ENCODE measurements around the gene RAP2A.

The RAP2A gene

DNA sequence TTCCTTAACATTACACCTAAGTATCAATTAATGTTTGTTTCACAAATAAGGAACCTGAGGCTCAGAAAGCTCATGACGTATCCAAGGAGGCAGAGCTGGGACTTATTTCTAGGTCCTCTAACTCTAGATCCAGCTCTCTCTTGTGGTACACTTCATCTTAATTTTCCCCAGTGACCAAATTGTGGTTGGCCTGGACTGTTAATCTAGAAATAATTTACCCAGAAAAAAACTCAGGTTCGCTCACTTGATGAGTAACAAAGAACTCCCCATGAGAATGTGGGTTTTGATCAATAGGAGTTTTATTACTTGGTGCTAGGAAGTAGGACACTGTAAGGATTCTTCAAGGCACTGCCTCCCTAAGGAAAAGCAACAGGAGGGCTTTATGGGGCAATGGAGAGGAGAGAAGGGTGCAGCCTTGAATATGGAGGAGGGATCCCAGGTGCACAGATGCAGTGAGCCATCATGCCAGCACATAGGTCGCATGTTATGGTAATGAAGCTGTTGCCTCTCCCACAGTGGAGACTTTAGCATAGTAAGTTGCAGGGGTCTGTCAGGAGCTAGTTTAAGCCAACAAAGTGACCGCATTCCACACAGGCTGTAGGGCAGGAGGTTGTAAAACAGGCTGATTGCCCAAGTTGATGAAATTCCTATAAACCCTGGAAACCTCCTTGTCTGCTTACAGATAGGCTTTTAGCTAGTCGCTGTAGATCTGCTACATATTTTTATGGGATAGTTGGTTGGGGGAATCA is 14.7 kb downstream of the RAP2A start:
- DNase-seq (ENCODE audit: low read depth) = no peak

DNA sequence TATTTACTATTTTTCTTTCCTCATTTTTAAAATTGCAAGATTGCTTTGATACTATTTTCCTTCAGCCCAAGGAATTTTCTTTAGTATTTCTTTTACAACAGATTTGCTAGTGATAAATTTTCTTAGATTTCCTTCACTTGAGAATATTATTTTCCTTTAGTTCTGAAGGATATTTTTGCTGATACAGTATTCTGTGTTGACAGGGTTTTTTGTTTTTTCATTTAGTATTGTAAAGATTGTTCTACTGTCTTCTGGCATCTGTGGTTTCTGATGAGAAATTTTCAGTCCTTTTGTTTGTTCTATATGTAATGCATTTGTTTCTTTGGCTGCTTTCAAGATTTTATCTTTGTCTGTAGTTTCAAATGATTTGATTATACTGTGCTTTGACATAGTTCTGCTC is 20.7 kb downstream of the RAP2A start:
- no peak for DNase-seq (ENCODE audit: low read depth)

DNA sequence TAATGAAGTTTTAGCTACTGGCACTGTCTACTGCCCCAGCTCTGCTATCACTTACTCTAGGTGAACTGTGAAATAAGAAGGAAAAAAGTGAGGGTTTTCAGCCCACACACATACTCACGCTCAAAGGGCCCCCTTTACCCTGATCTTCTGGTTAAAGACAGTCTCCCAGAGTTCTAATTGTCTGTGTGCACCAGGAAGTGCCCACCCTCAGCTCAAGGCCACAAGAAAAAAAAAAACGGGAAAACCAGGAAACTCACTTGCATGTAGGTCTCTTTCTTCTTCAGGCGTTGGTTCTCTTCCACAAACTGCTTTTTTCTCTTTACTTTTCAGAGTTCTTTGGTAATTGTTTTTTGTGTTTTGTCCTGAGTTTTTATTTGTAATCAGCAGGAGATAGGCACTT is 22.1 kb downstream of the RAP2A start:
- no peak for DNase-seq (ENCODE audit: low read depth)

DNA sequence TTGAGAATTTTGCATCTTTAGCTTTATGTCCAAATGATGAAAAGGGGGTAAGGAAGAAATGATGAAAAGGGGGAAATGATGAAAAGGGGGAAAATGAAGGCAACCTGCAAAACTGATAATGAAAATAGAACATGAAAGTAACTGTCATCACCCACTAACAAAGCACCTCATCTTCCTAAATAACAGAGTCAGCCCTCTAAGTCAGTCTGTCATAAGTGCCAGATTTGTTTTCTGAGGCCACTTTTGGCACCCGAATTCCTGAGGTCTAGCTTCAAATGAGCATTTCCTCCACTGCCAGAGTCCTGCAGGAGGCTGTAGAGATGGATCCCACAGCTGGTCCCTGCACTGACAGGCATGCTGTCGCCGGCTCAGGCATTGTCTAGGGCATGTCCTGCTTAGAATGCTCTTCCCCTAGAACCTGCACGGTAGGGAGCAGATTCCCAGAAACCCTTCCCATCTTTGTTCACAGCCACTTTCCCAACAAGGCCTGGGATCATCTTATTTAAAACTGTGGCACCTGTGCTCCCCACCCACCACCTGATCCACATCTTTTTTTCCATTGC is 25.3 kb downstream of the RAP2A start:
- no peak for DNase-seq (ENCODE audit: low read depth)

DNA sequence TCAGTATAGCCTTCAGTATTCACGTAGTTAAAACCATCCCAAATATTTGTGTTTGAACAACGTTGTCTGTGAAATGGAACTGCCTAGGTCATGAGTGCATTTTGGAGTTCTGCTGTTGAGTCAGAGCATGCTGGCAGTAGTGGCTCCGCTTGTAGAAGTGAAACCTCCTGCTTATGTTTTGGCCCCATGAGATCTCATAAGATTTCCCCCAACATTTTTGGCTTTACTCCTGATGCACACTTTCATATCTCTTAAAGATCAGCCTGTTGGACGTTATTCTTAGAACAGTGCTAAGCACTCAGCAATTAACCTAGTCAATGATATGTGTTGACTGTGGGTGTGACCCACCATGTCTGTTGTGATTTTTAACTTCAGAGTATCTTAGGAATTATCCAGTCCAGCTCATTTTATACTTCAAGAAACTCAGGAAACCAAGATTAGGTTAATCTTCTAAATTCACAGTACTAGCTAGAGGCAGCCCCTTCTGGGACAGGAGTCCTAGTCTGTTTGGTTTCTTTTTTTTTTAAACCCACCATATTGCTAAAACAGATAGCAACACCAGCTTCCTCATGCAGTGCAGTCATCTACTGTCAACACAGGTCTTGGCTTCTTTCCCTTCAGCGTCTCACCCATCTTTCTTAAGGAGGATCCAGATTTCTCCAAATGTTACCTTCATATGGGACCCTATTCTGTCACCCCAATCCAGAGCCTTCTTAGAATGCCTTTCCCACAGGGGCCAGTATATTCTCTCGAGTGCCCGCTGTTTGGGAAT is 26.2 kb downstream of the RAP2A start:
- no peak for DNase-seq (ENCODE audit: low read depth)

DNA sequence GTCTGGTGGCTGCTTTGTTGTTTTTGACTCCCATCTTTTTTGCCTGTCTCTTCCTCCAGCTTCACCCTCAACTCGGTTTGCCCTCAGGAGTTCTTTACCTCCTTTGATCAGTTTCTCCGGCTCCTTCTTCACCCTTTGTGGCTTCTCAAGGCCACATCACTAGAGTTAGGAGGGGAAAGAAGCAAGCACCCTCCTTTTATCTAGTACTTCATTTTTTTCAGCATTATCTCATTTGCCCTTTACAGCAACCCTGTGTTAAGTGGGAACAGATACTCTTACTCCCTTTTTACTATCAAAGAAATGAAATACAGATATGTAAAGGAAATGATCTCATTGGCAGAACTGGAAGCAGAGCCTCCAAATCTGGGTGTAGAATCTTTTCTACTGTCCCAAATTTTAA is 26.9 kb downstream of the RAP2A start:
- no peak for DNase-seq (ENCODE audit: low read depth)

DNA sequence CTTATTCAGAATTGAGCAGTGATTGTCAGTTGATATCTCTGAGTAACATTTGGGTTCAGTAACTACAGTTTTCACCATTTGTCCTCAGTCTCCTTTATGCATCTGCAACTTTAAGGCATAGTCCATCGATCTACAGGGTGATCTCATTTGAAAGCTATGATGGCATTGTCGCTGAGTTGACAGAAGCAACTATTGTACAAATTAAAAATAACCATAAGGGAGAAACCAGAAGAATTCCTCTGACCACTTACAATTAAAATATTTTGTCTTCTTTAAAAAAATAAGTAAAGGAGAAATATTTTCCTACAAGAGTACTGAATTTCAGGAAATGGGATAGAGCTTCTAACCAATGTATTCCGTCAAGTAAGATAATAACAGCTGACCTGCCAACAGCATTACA is 30.6 kb downstream of the RAP2A start:
- DNase-seq (ENCODE audit: low read depth) = no peak

DNA sequence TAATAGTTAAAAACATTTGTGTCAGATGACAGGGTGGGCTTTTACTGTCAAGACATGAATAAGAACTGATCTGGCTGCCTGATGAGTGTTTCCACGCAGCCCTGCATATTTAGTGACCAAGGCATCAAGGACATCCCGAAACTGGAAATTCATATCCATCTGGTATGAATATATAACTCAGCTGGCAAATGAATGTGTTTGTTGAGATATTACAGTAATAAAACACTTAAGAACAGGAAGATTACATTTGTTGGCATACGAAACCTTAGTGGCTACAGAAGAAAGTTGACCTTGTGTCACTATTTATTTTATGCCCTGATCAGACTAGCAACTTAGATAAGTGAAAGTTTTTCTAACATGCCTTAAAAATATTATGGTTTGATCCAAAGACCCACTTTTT is 32.8 kb downstream of the RAP2A start:
- DNase-seq (ENCODE audit: low read depth) = no peak

DNA sequence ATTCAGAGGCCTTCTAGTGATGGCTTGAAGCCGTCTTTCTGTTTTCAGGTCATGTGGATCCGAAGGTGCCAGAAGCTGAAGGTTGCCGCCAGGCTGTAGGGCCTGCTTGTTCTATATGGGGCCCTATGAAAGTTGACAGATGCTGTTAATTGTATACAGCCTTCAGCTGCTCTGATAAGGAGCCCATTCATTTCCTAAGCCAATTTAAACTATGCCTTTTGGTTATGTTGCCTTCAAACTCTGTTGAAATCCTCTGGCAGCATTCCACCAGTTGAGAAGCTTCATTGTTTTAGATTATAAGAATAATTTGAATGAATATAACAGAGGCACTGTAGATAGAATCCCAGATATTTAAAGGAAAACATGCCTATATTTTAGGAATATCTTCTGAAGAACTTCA is 34.4 kb downstream of the RAP2A start:
- DNase-seq (ENCODE audit: low read depth) = no peak

DNA sequence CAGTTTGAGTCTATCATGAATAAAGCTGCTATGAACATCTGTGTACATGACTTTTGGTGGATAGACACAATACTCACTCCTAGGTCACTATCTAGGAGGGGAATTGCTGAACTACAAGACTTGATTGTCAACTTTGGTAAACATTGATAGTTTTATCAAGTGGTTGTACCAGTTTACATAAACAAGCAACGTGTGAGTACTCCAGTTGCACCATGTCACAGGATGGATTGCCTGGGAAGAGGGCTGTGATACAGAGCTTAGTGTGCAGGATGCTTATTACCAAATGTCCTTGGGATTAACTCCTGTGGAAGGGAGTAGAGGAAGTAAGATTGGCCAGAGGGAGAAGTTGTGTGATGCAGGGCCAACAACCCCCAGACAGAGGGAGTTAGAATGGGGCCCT is 37.7 kb downstream of the RAP2A start:
- DNase-seq (ENCODE audit: low read depth) = no peak

DNA sequence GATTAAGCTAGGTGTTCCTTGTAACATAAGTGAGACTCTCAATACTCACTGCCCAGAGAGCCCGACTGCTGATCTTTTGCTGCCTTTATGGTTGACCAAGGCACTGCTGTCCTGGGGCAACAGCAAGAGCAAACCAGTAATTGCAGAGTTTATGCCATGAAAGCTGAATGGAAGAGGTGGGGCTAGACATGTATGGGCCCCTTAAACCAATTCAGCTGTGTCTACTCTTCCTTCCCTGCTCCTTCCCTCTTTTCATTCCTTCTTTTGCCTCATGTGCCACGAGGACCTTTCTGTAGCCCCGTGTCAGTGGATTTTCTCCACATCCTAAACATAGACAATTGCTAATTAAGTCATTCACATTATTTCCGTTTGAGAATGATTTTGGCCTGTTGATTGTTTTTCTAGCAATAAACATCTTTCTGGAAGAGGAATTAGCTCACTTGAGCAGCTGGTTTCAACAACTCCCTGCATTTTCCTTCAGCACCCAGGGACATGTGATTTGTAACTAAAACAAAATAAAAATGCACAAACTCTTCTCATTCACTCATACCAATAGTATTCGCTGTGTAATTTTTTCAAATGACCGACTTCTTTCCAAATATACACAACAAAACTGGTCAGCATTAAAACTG is 40.5 kb downstream of the RAP2A start:
- no peak for DNase-seq (ENCODE audit: low read depth)

DNA sequence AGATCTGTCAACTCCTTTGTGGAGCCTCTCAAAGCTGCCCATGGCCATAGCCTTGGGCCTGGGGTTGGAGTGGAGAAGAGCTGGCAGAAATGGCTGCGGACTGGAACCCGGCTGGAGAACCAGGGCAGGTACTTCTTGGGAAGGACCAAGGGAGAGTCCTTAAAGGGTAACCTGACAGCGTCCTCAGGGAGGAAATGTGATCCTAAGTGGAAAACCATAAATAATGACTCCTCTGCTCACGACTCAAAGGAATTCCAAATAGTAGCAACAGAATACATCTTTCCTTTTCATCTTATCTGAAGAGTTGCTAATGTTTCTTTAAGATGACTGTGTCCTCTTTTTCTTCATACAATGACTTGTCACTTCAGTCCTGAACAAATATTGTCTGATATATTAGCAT is 41.0 kb downstream of the RAP2A start:
- DNase-seq (ENCODE audit: low read depth) = no peak

DNA sequence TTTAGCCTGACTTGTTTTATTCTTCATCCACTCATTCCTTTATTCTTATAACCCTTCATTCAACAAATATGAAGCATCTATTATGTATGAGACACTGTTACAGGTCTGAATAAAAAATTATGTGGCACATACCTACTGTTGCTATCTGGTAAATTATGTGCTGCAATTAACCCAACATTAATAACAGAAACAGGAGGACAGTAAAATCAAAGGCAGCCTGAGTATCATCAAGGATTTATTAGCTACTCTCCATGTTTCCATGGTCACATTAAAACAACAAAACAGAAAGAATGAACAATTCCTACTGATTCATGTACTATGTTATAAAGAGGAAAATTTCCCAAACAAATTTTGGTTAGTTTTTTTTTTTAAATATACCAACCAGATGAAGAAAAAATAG is 43.9 kb downstream of the RAP2A start:
- no peak for DNase-seq (ENCODE audit: low read depth)

DNA sequence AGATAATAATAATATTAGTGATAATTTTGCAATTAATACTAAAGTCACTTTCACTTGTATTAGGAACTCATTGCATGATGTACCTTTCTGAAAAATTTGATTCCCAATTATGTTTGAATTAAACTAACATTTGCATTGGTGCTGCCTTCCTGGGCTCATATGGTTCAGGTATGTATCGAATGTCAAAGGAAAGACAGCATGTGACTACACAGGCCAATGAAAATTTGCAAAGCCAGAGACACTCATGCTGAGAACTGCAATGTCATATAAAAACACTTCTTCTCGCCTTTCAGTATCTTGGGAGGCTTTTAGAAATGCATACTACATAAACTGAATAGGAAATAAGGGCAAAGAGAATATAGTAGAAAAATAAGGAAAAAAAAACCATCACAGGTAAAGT is 44.3 kb downstream of the RAP2A start:
- DNase-seq (ENCODE audit: low read depth) = no peak

DNA sequence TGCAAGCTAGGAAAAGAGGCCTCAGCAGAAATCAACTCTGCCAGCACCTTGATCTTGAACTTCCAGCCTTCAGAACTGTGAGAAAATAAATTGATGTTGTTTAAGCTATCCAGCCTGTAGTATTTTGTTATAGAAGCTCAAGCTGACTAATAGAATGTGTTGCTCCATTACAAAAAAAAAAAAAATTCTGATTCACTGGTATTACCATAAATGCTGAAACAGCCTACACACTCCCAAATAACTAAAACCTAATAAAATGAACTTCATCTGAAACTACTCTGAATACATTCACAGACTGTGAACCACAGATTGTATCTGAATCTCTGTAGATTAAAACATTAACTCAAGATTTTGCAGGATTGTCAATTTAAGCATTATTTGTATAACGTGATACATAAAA is 49.5 kb downstream of the RAP2A start:
- DNase-seq (ENCODE audit: low read depth) = no peak

DNA sequence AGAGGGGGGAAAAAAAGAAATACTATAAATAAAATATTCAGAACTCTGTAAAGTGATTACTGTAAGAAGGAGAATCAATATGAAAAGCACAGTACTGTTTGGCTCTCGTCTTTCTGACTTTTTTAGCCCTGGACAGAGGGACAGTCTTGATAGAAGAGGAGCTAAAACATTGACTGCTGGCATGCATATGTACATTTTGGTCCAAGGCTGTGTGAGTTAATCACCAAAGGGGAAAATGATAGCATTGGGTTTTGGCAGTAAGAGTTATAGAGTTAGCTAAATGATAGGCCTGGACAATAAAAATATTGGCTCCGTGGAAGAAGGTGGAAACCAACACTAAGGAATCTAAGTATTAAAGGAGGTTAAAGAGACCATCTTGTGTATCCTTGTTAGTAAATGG is 50.3 kb downstream of the RAP2A start:
- DNase-seq (ENCODE audit: low read depth) = no peak

DNA sequence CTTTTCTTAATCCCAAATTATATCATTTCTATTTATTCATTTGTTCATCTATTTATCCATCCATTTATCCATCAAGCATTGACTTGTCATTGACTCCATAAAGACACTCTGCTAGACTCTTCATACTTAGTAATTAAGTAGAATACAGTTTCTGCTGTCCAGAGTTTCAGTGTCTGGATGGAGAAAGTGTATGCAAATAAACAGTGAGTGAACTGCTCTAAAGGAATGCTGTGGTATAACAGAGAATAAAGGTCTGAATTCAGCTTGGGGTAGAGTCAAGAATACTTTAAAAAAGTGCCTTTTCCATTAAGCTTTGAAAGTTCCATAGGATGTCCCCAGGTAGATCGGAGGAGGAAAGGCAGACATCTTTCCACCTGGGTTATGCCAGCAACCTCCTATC is 51.4 kb downstream of the RAP2A start:
- no peak for DNase-seq (ENCODE audit: low read depth)

DNA sequence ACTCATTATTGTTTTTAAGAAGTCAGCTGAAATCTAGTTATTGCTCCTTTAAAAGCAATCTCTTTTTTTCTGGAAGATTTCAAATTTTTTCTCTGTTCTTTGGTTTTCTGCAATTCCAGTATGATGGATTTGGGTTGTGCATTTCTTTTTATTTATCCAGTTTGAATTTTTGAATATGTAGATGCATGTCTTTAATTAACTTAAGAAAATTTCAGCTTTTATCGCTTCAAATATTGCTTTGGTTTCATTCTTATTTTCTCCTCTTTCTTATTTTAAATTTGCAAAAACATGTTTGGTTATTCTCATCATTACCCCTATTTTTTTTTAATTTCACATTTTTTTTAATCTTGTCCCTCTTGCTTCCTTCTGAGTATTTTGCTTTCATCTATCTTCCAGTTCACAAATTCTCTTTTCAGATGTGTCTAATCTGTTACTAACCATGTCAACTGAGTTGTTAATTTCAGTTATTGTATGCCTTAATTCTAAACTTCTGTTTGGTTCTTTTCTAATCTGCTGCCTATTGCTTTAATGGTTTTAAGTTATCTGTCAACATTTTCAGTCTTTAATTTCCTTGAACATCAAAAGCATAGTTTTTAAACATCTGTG is 56.8 kb downstream of the RAP2A start:
- no peak for DNase-seq (ENCODE audit: low read depth)

DNA sequence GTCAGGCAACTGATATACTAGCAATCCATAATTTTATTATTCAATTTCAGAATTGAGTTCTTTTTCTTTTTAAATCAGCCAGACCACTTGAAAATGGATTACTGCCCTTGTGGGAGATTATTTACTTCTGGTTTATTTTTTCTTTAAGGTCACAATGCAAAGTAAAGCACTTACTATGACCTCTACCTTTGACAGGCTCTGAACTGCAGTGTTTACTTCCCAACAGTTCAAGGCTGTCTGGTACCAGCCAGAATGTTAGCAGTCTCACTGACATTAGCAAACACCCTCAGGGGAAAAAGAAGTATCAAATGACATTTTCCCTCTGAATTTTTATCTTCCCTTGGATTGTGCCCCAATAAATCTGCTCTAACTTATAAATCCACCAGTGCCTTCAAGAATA is 57.5 kb downstream of the RAP2A start:
- DNase-seq (ENCODE audit: low read depth) = no peak

DNA sequence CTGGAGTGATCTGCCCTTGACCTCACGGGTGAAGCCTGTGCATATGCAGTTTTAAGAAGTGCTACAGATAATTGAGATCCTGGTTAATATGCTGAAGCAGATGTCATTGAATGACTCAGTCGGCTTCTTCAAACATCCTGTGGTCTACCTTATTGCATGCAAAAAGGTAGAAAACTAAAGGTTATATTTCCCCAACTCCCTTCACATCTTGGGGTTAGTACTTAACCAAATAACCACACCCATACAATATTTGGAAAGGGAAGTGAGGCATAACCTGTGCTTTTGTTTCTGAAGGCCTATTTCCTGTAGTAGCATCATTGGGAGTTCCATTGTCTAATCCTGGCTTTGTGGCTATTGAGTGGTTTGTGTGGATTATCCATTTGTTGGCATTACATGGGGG is 58.3 kb downstream of the RAP2A start:
- DNase-seq (ENCODE audit: low read depth) = no peak

DNA sequence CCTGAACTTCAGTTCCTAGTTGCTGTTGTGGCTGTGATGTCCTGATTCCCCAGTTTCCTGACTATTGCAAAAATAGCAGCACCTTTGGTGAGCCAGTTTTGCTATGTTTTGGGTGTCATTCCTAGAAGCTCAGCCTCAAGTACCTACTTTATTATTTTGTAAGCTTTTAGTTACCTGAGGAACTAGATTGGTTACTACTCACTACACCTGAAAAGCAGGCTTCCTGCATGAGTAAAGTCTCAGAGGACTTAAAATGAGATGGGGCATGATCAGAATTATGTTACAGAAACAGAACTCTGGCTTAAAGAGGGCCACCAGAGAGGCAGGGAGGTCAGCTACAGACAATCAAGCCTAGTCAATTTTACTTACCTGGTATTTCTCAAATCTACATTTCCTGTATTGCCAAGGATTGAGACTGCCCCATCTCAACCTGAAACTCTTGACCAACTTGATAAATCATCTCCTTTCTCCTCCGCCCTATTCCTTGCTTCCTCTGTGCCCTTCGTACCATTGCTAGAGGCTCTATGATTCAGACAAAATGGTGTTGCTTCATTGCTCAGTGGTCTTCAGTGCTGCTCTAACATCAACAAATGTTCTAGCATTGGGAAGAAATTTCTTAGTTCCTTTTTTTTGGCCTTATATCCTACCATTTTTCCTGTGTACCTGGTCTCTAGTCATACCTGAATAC is 58.9 kb downstream of the RAP2A start:
- no peak for DNase-seq (ENCODE audit: low read depth)

DNA sequence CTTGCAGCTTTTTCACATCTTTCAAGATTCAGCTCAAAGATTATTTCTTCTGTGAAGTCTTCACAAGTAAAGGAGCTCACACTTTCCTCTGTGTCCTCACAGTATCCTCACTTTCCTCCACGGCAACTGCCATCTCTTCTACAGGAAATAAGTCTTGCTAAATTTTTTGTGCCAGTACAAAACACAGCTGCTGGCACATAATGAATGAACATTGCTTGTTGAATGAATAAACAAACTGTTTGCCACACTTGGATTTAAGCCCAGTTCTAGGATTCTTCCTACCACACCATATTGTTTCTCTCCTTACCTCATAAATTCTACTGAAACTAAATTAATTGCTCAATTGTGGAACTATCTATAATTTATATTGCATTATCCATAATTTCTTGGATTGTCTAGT is 59.5 kb downstream of the RAP2A start:
- DNase-seq (ENCODE audit: low read depth) = no peak
